H1 (cell line): ENCODE measurements around the gene TRIM31. TPM values are rescaled to one million over a fixed set of nuclear protein-coding genes. Genes with fewer than 3 reads are reported as not detected.

Source experiments
- CTCF ChIA-PET: fragments of 300-600 bp; sonication (Branson Sonifier 250); formaldehyde crosslinking; loops from one replicate; lab custom pipeline; 2021; ENCODE audit not compliant: partially characterized antibody; lab: Charles Lee
- POLR2A ChIA-PET: fragments of 300-600 bp; sonication (Branson Sonifier 250); formaldehyde crosslinking; loops from one replicate; lab custom pipeline; 2021; ENCODE audit warnings: inconsistent platforms; ENCODE audit not compliant: partially characterized antibody; lab: Charles Lee
- DNase-seq, 2 experiments: peaks; one replicate each; pipeline versions ENCODE4 v3.0.0 to v3.0.0-alpha.2; 2010 to 2022; ENCODE audit warnings: low spot score in 2 of 2, low read depth in 1 of 2, mixed read lengths in 1 of 2
- FAIRE-seq: peaks from 2 replicates; lab custom pipeline; 2011; peaks lifted over from hg19 to GRCh38; lab: Jason Lieb, UNC
- H2AFZ ChIP-seq: 2 replicates; pipeline ENCODE4 v1.8.1; 2012; ENCODE audit warnings: low read length, inconsistent platforms
- H2AK5ac ChIP-seq: 2 replicates; pipeline ENCODE4 v1.6.1; 2013; ENCODE audit warnings: low read depth, low read length
- H2BK120ac ChIP-seq: replicated peaks from 2 replicates; pipeline ENCODE3; 2013; ENCODE audit warnings: low read depth, low read length, inconsistent platforms
- H2BK12ac ChIP-seq: 2 replicates; pipeline ENCODE4 v1.6.1; 2013; ENCODE audit warnings: low read depth, low read length
- H2BK15ac ChIP-seq: 2 replicates; pipeline ENCODE4 v1.6.1; 2013; ENCODE audit warnings: low read length
- H2BK20ac ChIP-seq: 2 replicates; pipeline ENCODE4 v1.6.1; 2013; ENCODE audit warnings: low read length
- H2BK5ac ChIP-seq: 2 replicates; pipeline ENCODE4 v1.6.1; 2013; ENCODE audit warnings: low read depth, low read length
- H3K14ac ChIP-seq: 2 replicates; pipeline ENCODE4 v1.6.1; 2013; ENCODE audit warnings: inconsistent platforms; ENCODE audit not compliant: insufficient read length
- H3K18ac ChIP-seq: 2 replicates; pipeline ENCODE4 v1.6.1; 2013; ENCODE audit warnings: low read length; ENCODE audit errors: extremely low read depth
- H3K23ac ChIP-seq: 2 replicates; pipeline ENCODE4 v1.6.1; 2013; ENCODE audit warnings: inconsistent platforms; ENCODE audit not compliant: insufficient read length
- H3K23me2 ChIP-seq: 2 replicates; pipeline ENCODE4 v1.6.1; 2013; ENCODE audit warnings: low read depth, low read length
- H3K27ac ChIP-seq: 2 replicates; pipeline ENCODE4 v1.6.1; 2011; ENCODE audit warnings: low read depth, low read length, inconsistent platforms
- H3K27me3 ChIP-seq, 4 experiments: replicated peaks in 1 of 4; 1 replicate in 1 of 4; 2 replicates in 3 of 4; pipeline versions ENCODE4 v1.6.1 to v1.8.1; 2011 to 2013; ENCODE audit warnings: low read length in 3 of 4, mild to moderate bottlenecking in 3 of 4, inconsistent platforms in 2 of 4, mixed read lengths in 2 of 4, moderate library complexity in 1 of 4; ENCODE audit not compliant: control insufficient read depth in 3 of 4, insufficient read depth in 3 of 4; ENCODE audit errors: extremely low read depth in 1 of 4
- H3K36me3 ChIP-seq, 4 experiments: 2 replicates each; pipeline versions ENCODE4 v1.6.1 to v1.8.1; 2011 to 2013; ENCODE audit warnings: mild to moderate bottlenecking in 4 of 4, low read length in 3 of 4, moderate library complexity in 2 of 4, control low read depth in 1 of 4, inconsistent platforms in 1 of 4; ENCODE audit not compliant: insufficient read depth in 4 of 4, control insufficient read depth in 2 of 4
- H3K4ac ChIP-seq: replicated peaks from 2 replicates; pipeline ENCODE3; 2013; ENCODE audit warnings: low read length, low read depth, mixed read lengths, inconsistent platforms; ENCODE audit not compliant: insufficient read length
- H3K4me1 ChIP-seq, 4 experiments: replicated peaks in 1 of 4; 1 replicate in 1 of 4; 2 replicates in 3 of 4; pipeline versions ENCODE4 v1.6.1 to v1.8.1; 2011 to 2013; ENCODE audit warnings: low read length in 3 of 4, inconsistent platforms in 2 of 4, mixed read lengths in 1 of 4; ENCODE audit not compliant: insufficient read depth in 4 of 4, control insufficient read depth in 3 of 4
- H3K4me2 ChIP-seq, 2 experiments: 2 replicates each; pipeline versions ENCODE4 v1.6.1 to v1.8.1; 2011 to 2013; ENCODE audit warnings: low read depth in 2 of 2, low read length in 2 of 2, control low read depth in 1 of 2, inconsistent platforms in 1 of 2, mild to moderate bottlenecking in 1 of 2; ENCODE audit not compliant: insufficient read depth in 1 of 2
- H3K4me3 ChIP-seq, 4 experiments: fragments of 200-600, 300-600 bp in 1 of 4; sonication (generic), shearing (Covaris generic), sonication (Bioruptor Twin) in 1 of 4; 2 replicates each; pipeline versions ENCODE4 v1.5.1 to v1.8.1; 2011 to 2016; ENCODE audit warnings: low read length in 4 of 4, low read depth in 3 of 4, control low read depth in 2 of 4, inconsistent platforms in 2 of 4, mild to moderate bottlenecking in 2 of 4, mixed read lengths in 1 of 4, moderate library complexity in 1 of 4; ENCODE audit not compliant: insufficient read depth in 2 of 4; ENCODE audit errors: extremely low read depth in 1 of 4
- H3K56ac ChIP-seq: replicated peaks from 2 replicates; pipeline ENCODE3; 2013; ENCODE audit warnings: low read depth, mild to moderate bottlenecking, mixed read lengths, low read length, inconsistent platforms; ENCODE audit not compliant: insufficient read length
- H3K79me1 ChIP-seq: 2 replicates; pipeline ENCODE4 v1.6.1; 2013; ENCODE audit warnings: low read depth, low read length, control low read depth
- H3K79me2 ChIP-seq, 2 experiments: 2 replicates each; pipeline versions ENCODE4 v1.6.1 to v1.8.1; 2012 to 2013; ENCODE audit warnings: low read length in 2 of 2, mild to moderate bottlenecking in 2 of 2, inconsistent platforms in 1 of 2; ENCODE audit not compliant: insufficient read depth in 2 of 2, control insufficient read depth in 1 of 2
- H3K9ac ChIP-seq, 4 experiments: replicated peaks in 1 of 4; 1 replicate in 1 of 4; 2 replicates in 3 of 4; pipeline versions ENCODE4 v1.6.1 to v1.8.1; 2011 to 2013; ENCODE audit warnings: low read depth in 3 of 4, low read length in 3 of 4, control low read depth in 2 of 4, mild to moderate bottlenecking in 2 of 4, moderate library complexity in 2 of 4, inconsistent platforms in 1 of 4; ENCODE audit errors: extremely low read depth in 1 of 4
- H3K9me3 ChIP-seq, 2 experiments: 2 replicates each; pipeline versions ENCODE4 v1.6.1 to v1.8.1; 2012 to 2013; ENCODE audit warnings: mild to moderate bottlenecking in 2 of 2, moderate library complexity in 2 of 2, control low read depth in 1 of 2, inconsistent platforms in 1 of 2, low read depth in 1 of 2, low read length in 1 of 2, mixed read lengths in 1 of 2; ENCODE audit not compliant: insufficient read depth in 2 of 2
- H4K20me1 ChIP-seq, 2 experiments: replicated peaks in 1 of 2; 2 replicates each; pipeline versions ENCODE3 to v1.8.1; 2011 to 2013; ENCODE audit warnings: inconsistent platforms in 2 of 2, low read length in 2 of 2, mild to moderate bottlenecking in 1 of 2; ENCODE audit not compliant: insufficient read depth in 2 of 2, control insufficient read depth in 1 of 2
- H4K5ac ChIP-seq: 2 replicates; pipeline ENCODE4 v1.6.1; 2013; ENCODE audit warnings: low read length, low read depth, mixed read lengths, inconsistent platforms; ENCODE audit not compliant: insufficient read length
- H4K8ac ChIP-seq: 2 replicates; pipeline ENCODE4 v1.8.0; 2013; ENCODE audit warnings: mild to moderate bottlenecking, moderate library complexity, low read length, inconsistent platforms; ENCODE audit not compliant: insufficient read depth; ENCODE audit errors: extremely low read depth
- H4K91ac ChIP-seq: replicated peaks from 2 replicates; pipeline ENCODE3; 2013; ENCODE audit warnings: low read length, mixed read lengths, inconsistent platforms; ENCODE audit not compliant: insufficient read length
- BRCA1 ChIP-seq: IDR thresholded peaks from 2 replicates; pipeline ENCODE4 v1.6.1; 2012; ENCODE audit warnings: low read depth, low read length, improper control_type of control experiment
- CHD1 ChIP-seq: IDR thresholded peaks from 2 replicates; pipeline ENCODE4 v1.6.1; 2012; ENCODE audit warnings: low read depth, low read length, improper control_type of control experiment
- CREB1 ChIP-seq: IDR thresholded peaks from 2 replicates; pipeline ENCODE4 v1.6.1; 2012; ENCODE audit warnings: inconsistent platforms
- EGR1 ChIP-seq: IDR thresholded peaks from 2 replicates; pipeline ENCODE4 v1.6.1; 2011; ENCODE audit warnings: low read depth, low read length, borderline replicate concordance
- GABPA ChIP-seq: IDR thresholded peaks from 2 replicates; pipeline ENCODE4 v1.6.1; 2011; ENCODE audit warnings: mild to moderate bottlenecking, low read length, moderate library complexity, borderline replicate concordance; ENCODE audit not compliant: insufficient read depth
- KDM5A ChIP-seq: fragments of 200-600 bp; IDR thresholded peaks from 2 replicates; pipeline ENCODE4 v1.7.1; 2012; ENCODE audit warnings: mild to moderate bottlenecking, low read length, inconsistent platforms, mixed read lengths
- POLR2AphosphoS5 ChIP-seq: IDR thresholded peaks from 2 replicates; pipeline ENCODE4 v1.6.1; 2011; ENCODE audit warnings: low read depth, low read length
- SUZ12 ChIP-seq: fragments of 200-600 bp; sonication (generic); IDR thresholded peaks from 2 replicates; pipeline ENCODE4 v1.6.1; 2012; ENCODE audit warnings: mild to moderate bottlenecking, inconsistent platforms, low read length, moderate library complexity, mixed read lengths
- WGBS, 2 experiments: shearing (Covaris generic) in 1 of 2; methylation state at CpG; one replicate each; pipeline versions ENCODE4 v1.1.6 to v1.1.7; 2013 to 2015; ENCODE audit warnings: low lambda C conversion rate in 2 of 2, mixed read lengths in 2 of 2, inconsistent platforms in 1 of 2, low coverage in 1 of 2, missing lambda C conversion rate in 1 of 2; ENCODE audit not compliant: insufficient replicate concordance in 2 of 2, insufficient coverage in 1 of 2, insufficient read length in 1 of 2; ENCODE audit errors: extremely low coverage in 1 of 2, missing lambda C conversion rate in 1 of 2; 5-methylcytosine and 5-hydroxymethylcytosine counted together
- polyA plus RNA-seq, 7 experiments: library from polyadenylated mRNA; depleted of rRNA in 3 of 7; stranded (reverse) in 5 of 7; unstranded in 2 of 7; fragments of >200 nt in 5 of 7; fragments of 200-250 nt in 2 of 7; gene quantifications; 1 replicate in 5 of 7; 2 replicates in 1 of 7; 4 replicates in 1 of 7; pipeline versions ENCODE4 v1.2.1 to v1.2.3, GENCODE V29; 2011 to 2013; ENCODE audit warnings: missing spikeins in 2 of 7, mixed read lengths in 2 of 7
- total RNA-seq: library from RNA; stranded (reverse); fragmentation: NEBNext Ultra II Directional; extraction: Animal tissue kit (Norgen Biotek cat#: 25700); gene quantifications from 2 replicates; pipeline ENCODE4 v1.2.1, GENCODE V29; 2021
- TF ChIP-seq, protein P1 (sequence below): IDR thresholded peaks from 2 replicates; pipeline ENCODE4 v1.6.1; 2012; ENCODE audit warnings: inconsistent platforms
- TF ChIP-seq, protein P2 (sequence below): IDR thresholded peaks from 2 replicates; pipeline ENCODE4 v1.6.1; 2012; ENCODE audit warnings: inconsistent platforms

The TRIM31 gene
- total and polyA plus RNA-seq, 2 of the 8 experiments (the other 6 are each of a cell fraction or from before 2014, with no cell fraction given): not detected

DNA sequence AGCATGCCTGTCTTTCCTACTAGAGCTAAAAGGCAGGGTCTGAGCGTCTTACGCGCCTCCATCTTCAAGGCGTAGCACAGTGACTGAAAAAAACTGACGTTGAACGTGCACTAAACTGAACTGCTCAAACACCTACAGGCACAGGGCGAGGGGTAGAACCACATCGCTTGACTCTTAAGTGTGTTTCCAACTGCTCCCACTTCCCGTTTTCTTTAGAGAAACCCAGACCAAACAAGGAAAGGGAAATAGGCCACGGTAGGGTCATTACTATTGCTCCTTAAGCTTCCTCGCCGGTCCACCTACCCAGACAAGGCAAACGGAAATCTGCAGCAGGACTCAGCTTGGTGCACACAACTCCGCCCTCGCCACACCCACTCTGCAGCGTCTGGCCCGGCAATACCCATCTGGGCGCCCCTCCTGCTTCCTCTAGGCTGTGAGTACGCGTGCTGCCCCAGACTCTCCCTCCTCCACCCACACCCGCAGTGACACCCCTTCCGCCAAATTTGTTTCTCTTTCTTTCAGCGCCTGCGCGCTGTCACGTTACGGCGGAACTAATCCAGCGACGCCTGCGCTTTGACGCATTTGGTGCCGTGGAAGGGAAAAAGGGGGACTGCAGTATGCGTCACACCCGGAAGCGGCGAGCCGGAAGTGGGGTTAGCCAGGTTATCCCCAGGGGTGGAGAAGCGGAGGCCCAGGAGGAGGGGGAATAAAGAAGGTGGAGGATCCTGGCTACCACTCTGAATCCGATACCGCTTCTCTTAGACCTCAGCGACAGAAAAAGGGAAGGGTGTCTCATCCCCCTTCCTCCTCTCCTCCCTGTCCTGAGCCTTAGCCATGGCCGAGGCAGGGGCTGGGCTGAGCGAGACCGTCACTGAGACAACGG, 46.1 kb downstream of the TRIM31 start, which contains the start of gene PPP1R11:
PPP1R11 (plus strand) TSS at position 622 of the 883 bp plus-strand sequence; CDS start at position 835, 213 bp downstream.
- Histone ChIP-seq H4K5ac (peak within 1 kb of the TSS; percentile 89), H2BK5ac (peak within 1 kb of the TSS; percentile 91)
- POLR2A ChIA-PET: interaction anchor here (1.3 to 1.5 kb wide), 3 partner anchors 20 to 146 kb away, joined by 4 to 6 read pairs (median 5); partner anchors contain the start of gene TRIM26
- peak; percentile 90 for TF ChIP-seq EGR1
- peak; percentile 96 for TF ChIP-seq GABPA
- TF ChIP-seq BRCA1: no peak; the same call in 1 of the 2 replicates
- TF ChIP-seq, protein P1, sequence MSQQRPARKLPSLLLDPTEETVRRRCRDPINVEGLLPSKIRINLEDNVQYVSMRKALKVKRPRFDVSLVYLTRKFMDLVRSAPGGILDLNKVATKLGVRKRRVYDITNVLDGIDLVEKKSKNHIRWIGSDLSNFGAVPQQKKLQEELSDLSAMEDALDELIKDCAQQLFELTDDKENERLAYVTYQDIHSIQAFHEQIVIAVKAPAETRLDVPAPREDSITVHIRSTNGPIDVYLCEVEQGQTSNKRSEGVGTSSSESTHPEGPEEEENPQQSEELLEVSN: peak; percentile 85
- no peak for TF ChIP-seq KDM5A
- no peak for TF ChIP-seq SUZ12
- no peak for TF ChIP-seq CHD1
- TF ChIP-seq POLR2AphosphoS5: peak; percentile 84
- TF ChIP-seq CREB1: peak; percentile 93
- TF ChIP-seq, protein P2, sequence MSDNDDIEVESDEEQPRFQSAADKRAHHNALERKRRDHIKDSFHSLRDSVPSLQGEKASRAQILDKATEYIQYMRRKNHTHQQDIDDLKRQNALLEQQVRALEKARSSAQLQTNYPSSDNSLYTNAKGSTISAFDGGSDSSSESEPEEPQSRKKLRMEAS: peak; percentile 86

More for the DNA sequence above, 46.1 kb downstream of the TRIM31 start, which contains the start of gene PPP1R11:
- CTCF ChIA-PET: interaction anchor here (0.7 to 0.9 kb wide), 2 partner anchors 25 to 64 kb away, joined by 3 to 4 read pairs; no protein-coding TSS in a partner anchor
- Histone ChIP-seq H4K91ac (peak within 1 kb of the TSS; percentile 57), H2AK5ac (no peak within 1 kb of the TSS), H3K4ac (peak within 1 kb of the TSS; percentile 61), H3K4me2 (peak within 1 kb of the TSS; percentile 79), H3K4me3 (peak within 1 kb of the TSS; percentile 73 to 97 (median 83)), H3K56ac (no peak within 1 kb of the TSS), H3K4me1 (peaks cover 0 to 13% (median 9%) of the 10 kb centered on the region in 4 experiments; a peak in 5 of 7 replicates), H3K27ac (peak within 1 kb of the TSS; percentile 65; the same call in 1 of the 2 replicates), H4K8ac (no peak within 1 kb of the TSS), H3K18ac (peak within 1 kb of the TSS; percentile 89), H2BK12ac (no peak within 1 kb of the TSS), H3K9me3 (no peaks in the 10 kb centered on the region), H2BK20ac (no peak within 1 kb of the TSS), H4K20me1 (no peaks in the 10 kb centered on the region), H3K9ac (peak within 1 kb of the TSS in 3 of 4 experiments; percentile 56 to 88 (median 66); a peak in 6 of 7 replicates), H3K23me2 (peaks cover 13% of the 10 kb centered on the region), H3K36me3 (no peaks in the 10 kb centered on the region; a peak in 2 of 8 replicates), H2BK15ac (peak within 1 kb of the TSS; percentile 83; the same call in 1 of the 2 replicates), H2AFZ (peak within 1 kb of the TSS; percentile 99), H3K79me2 (0 out of 4 replicates have a peak, but pooled peaks cover 0 to 5% of the 10 kb centered on the region in 2 experiments), H3K79me1 (no peaks in the 10 kb centered on the region), H2BK120ac (no peak within 1 kb of the TSS), H3K14ac (no peak within 1 kb of the TSS), H3K27me3 (peaks cover 9 to 17% (median 16%) of the 10 kb centered on the region in 4 experiments), H3K23ac (no peak within 1 kb of the TSS)
- DNase-seq (peak; percentile 91 to 97), FAIRE-seq (peak; percentile 69)
- WGBS, 2 experiments: 2% methylated on average over 39 of the region's 46 CpGs; no CpG with 5 or more reads in 1 of the 2 experiments
